Measurements from ENCODE around the gene KYAT1.

DNA sequence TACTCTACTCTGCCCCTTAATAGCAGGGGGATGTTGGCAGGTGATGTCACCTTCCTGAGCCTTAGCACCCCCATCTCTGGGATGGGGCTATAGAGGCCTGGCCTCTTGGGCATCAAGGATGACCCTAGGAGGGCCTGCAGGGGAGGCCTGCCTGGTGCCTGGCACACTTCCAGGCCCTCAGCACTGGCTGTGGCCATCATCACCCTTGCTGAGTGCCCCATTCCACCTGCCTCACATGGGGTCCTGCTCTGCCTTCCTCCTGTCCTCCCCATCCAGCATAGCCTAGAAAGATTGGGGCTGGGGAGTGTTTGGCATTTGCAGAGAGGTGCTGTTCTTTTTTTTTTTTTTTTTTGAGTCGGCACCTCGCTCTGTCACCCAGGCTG, 21.3 kb upstream of the KYAT1 start:
- TF ChIP-seq EZH2 (IDR thresholded peaks at IDR 0.05): no peak
- TF ChIP-seq POLR2AphosphoS5 (IDR thresholded peaks at IDR 0.05; ENCODE audit: borderline replicate concordance, low read depth, low read length): no peak
- no peak for TF ChIP-seq FOXP2 (optimal IDR thresholded peaks at IDR 0.05; ENCODE audit: control extremely low read depth, extremely low read length, insufficient read depth)
